GM12878 (cell line): ENCODE measurements around the gene WNT11. TPM values are rescaled to one million over a fixed set of nuclear protein-coding genes. Genes with fewer than 3 reads are reported as not detected.

Experiments used
- ATAC-seq: fragments of 200-7000 bp; cut with Tn5 transposase; 3 replicates; pipeline ENCODE4 v1.9.1; 2020; ENCODE audit warnings: mild to moderate bottlenecking, moderate library complexity
- BruUV-seq: library from RNA; stranded (reverse); fragments of 400-500 nt; replicated peaks from 2 replicates; lab custom pipeline; 2021; lab: Mats Ljungman, UMichigan
- CTCF ChIA-PET: fragments of 300-600 bp; sonication (Branson Sonifier 250); formaldehyde crosslinking; extraction: SDS; loops from one replicate; lab custom pipeline; 2021; ENCODE audit warnings: inconsistent platforms; lab: Yijun Ruan, JAX
- POLR2A ChIA-PET: fragments of 350-600 bp; formaldehyde crosslinking; extraction: SDS; loops from one replicate; lab custom pipeline; 2021; ENCODE audit warnings: inconsistent platforms; lab: Charles Lee
- RAD21 ChIA-PET: fragments of 300-600 bp; sonication (Branson Sonifier 250); formaldehyde crosslinking; loops from one replicate; lab custom pipeline; 2023; ENCODE audit warnings: antibody characterized with exemption; ENCODE audit not compliant: unreplicated experiment; lab: Charles Lee
- SMC1A ChIA-PET: fragments of 300-600 bp; sonication (Branson Sonifier 250); formaldehyde crosslinking; loops from one replicate; lab custom pipeline; 2023; ENCODE audit not compliant: unreplicated experiment, uncharacterized antibody; lab: Charles Lee
- DNase-seq: peaks from one replicate; pipeline ENCODE4 v3.0.0-alpha.2; 2011; ENCODE audit warnings: low read depth, low spot score
- FAIRE-seq: peaks from 3 replicates; lab custom pipeline; 2011; peaks lifted over from hg19 to GRCh38; lab: Jason Lieb, UNC
- H2AFZ ChIP-seq: 2 replicates; pipeline ENCODE4 v1.6.0; 2011; ENCODE audit warnings: low read depth, low read length, control low read depth; ENCODE audit not compliant: control insufficient read depth
- H3K27ac ChIP-seq: 2 replicates; pipeline ENCODE4 v1.5.1; 2011; ENCODE audit warnings: control low read depth; ENCODE audit not compliant: control insufficient read depth, insufficient read depth
- H3K27me3 ChIP-seq, 2 experiments: replicated peaks in 1 of 2; 2 replicates each; pipeline versions ENCODE4 v1.6.0 to v1.6.1; 2011; ENCODE audit warnings: low read length in 1 of 2; ENCODE audit not compliant: control insufficient read depth in 2 of 2, insufficient read depth in 2 of 2
- H3K36me3 ChIP-seq, 2 experiments: 2 replicates each; pipeline ENCODE4 v1.5.1; 2011; ENCODE audit warnings: low read length in 1 of 2; ENCODE audit not compliant: control insufficient read depth in 2 of 2, insufficient read depth in 2 of 2
- H3K4me1 ChIP-seq: 2 replicates; pipeline ENCODE4 v1.6.1; 2011; ENCODE audit warnings: mild to moderate bottlenecking, low read length, moderate library complexity, mixed read lengths; ENCODE audit not compliant: control insufficient read depth, insufficient read depth
- H3K4me2 ChIP-seq: 2 replicates; pipeline ENCODE4 v1.6.0; 2011; ENCODE audit warnings: control low read depth; ENCODE audit not compliant: control insufficient read depth, insufficient read depth
- H3K4me3 ChIP-seq: fragments of 200-600 bp; sonication (generic); 2 replicates; pipeline ENCODE4 v1.5.1; 2016
- H3K79me2 ChIP-seq: 2 replicates; pipeline ENCODE4 v1.6.0; 2011; ENCODE audit warnings: low read length; ENCODE audit not compliant: control insufficient read depth, insufficient read depth
- H3K9ac ChIP-seq: 2 replicates; pipeline ENCODE4 v1.8.0; 2011; ENCODE audit warnings: low read length, control low read depth, mixed read lengths; ENCODE audit not compliant: control insufficient read depth, insufficient read depth
- H3K9me3 ChIP-seq: replicated peaks from 3 replicates; pipeline ENCODE4 v1.5.1; 2011; ENCODE audit warnings: mild to moderate bottlenecking, low read length; ENCODE audit not compliant: control insufficient read depth, insufficient read depth
- H4K20me1 ChIP-seq: 2 replicates; pipeline ENCODE4 v1.6.0; 2011; ENCODE audit not compliant: control insufficient read depth, insufficient read depth
- ATF3 ChIP-seq: IDR thresholded peaks from 2 replicates; pipeline ENCODE4 v1.6.1; 2011; ENCODE audit warnings: low read depth, mild to moderate bottlenecking, low read length, moderate library complexity, borderline replicate concordance; ENCODE audit errors: extremely low read depth
- CBX3 ChIP-seq: fragments of 200-600 bp; sonication (generic); IDR thresholded peaks from 2 replicates; pipeline ENCODE4 v1.6.1; 2016; ENCODE audit warnings: low read depth, borderline replicate concordance
- CHD2 ChIP-seq: IDR thresholded peaks from 2 replicates; pipeline ENCODE4 v1.6.1; 2011; ENCODE audit warnings: low read depth, low read length, improper control_type of control experiment, borderline replicate concordance
- JUNB ChIP-seq: IDR thresholded peaks from 2 replicates; pipeline ENCODE4 v1.6.1; 2016; ENCODE audit warnings: antibody characterized with exemption, mild to moderate bottlenecking
- NFIC ChIP-seq: IDR thresholded peaks from 2 replicates; pipeline ENCODE4 v1.6.1; 2012; ENCODE audit warnings: low read depth, mild to moderate bottlenecking, inconsistent platforms, low read length, moderate library complexity
- NR2C2 ChIP-seq: IDR thresholded peaks from 2 replicates; pipeline ENCODE4 v1.6.1; 2011; ENCODE audit warnings: borderline replicate concordance, low read depth; ENCODE audit not compliant: control insufficient read depth, insufficient read length
- RAD51 ChIP-seq: fragments of 450-650 bp; IDR thresholded peaks from 2 replicates; pipeline ENCODE4 v1.6.1; 2016; ENCODE audit warnings: moderate library complexity, mild to moderate bottlenecking, inconsistent platforms
- RB1 ChIP-seq: fragments of 450-650 bp; formaldehyde crosslinking; IDR thresholded peaks from 2 replicates; pipeline ENCODE4 v1.6.1; 2017; ENCODE audit warnings: mild to moderate bottlenecking, borderline replicate concordance
- RELB ChIP-seq: fragments of 450-650 bp; IDR thresholded peaks from 2 replicates; pipeline ENCODE4 v1.6.1; 2017; ENCODE audit warnings: low read depth, mild to moderate bottlenecking, moderate library complexity
- SMAD1 ChIP-seq: fragments of 450-650 bp; IDR thresholded peaks from 2 replicates; pipeline ENCODE4 v1.6.1; 2018; ENCODE audit warnings: mild to moderate bottlenecking, low read depth; ENCODE audit not compliant: partially characterized antibody
- SMC3 ChIP-seq: IDR thresholded peaks from 2 replicates; pipeline ENCODE4 v1.6.1; 2011; ENCODE audit warnings: low read length, improper control_type of control experiment, borderline replicate concordance
- SPI1 ChIP-seq: IDR thresholded peaks from 2 replicates; pipeline ENCODE4 v1.6.1; 2011; ENCODE audit warnings: low read depth, mild to moderate bottlenecking, low read length, moderate library complexity, borderline replicate concordance; ENCODE audit not compliant: insufficient read depth
- TAF1 ChIP-seq: IDR thresholded peaks from 2 replicates; pipeline ENCODE4 v1.6.1; 2011; ENCODE audit warnings: mild to moderate bottlenecking, low read depth, low read length, borderline replicate concordance
- ZNF274 ChIP-seq: IDR thresholded peaks from one replicate; pipeline ENCODE4 v1.8.0; 2011; ENCODE audit not compliant: insufficient read length, insufficient read depth
- WGBS: methylation state at CpG from one replicate; pipeline ENCODE4 v1.1.6; 2016; ENCODE audit warnings: low lambda C conversion rate; ENCODE audit not compliant: insufficient replicate concordance, insufficient coverage; ENCODE audit errors: missing lambda C conversion rate; 5-methylcytosine and 5-hydroxymethylcytosine counted together
- in situ Hi-C: fragments of 300-500 bp; cut with MboI; formaldehyde crosslinking; loops from 9 replicates; pipeline ENCODE4 v1.14.3; 2018; ENCODE audit warnings: mixed read lengths
- intact Hi-C: fragments of 100-400 bp; cut with micrococcal nuclease; formaldehyde crosslinking; loops from one replicate; pipeline ENCODE4 v1.14.2; 2022; ENCODE audit not compliant: unreplicated experiment
- polyA plus RNA-seq, 11 experiments: library from polyadenylated mRNA; depleted of rRNA in 4 of 11; unstranded in 6 of 11; stranded (reverse) in 5 of 11; fragments of >200 nt; fragmentation: Nextera tagmentation in 4 of 11; fragmentation: Illumina TruSeq in 1 of 11; extraction: Ambion mirVana in 4 of 11; extraction: Trizol in 1 of 11; gene quantifications; 1 replicate in 1 of 11; 2 replicates in 10 of 11; pipeline versions ENCODE4 v1.2.1 to v1.2.3, GENCODE V29; 2011 to 2016; ENCODE audit warnings: inconsistent platforms in 2 of 11, missing spikeins in 2 of 11, low read depth in 1 of 11
- total RNA-seq, 4 experiments: library from RNA; depleted of rRNA in 3 of 4; stranded (reverse); fragments of >200 nt in 3 of 4; fragmentation: Illumina TruSeq in 1 of 4; extraction: Trizol in 1 of 4; gene quantifications; 2 replicates each; pipeline versions ENCODE4 v1.2.1 to v1.2.3, GENCODE V29; 2013 to 2021

WNT11 gene
- total and polyA plus RNA-seq, 10 of the 15 experiments (the other 5 are each of a cell fraction or from before 2014, with no cell fraction given): 0.05 to 0.19 TPM; not detected in 8

- in situ Hi-C loops: no loop called here
- no peak overlapping the region for H3K4me2 ChIP-seq
- CTCF ChIA-PET: interaction anchor here (0.8 to 1.1 kb wide), 2 partner anchors 49 to 285 kb away, joined by 3 to 4 read pairs; no protein-coding TSS in a partner anchor
- RAD21 ChIA-PET: no interaction called here
- no peaks in the 10 kb centered on the region; a peak in 1 of 4 replicates for H3K27me3 ChIP-seq
- no peak overlapping the region for H3K4me3 ChIP-seq
- H4K20me1 ChIP-seq: no peaks in the 10 kb centered on the region
- peaks cover 1% of the 10 kb centered on the region for H3K4me1 ChIP-seq
- H3K27ac ChIP-seq: no peak overlapping the region
- SMC1A ChIA-PET: interaction anchor here (1.5 kb wide), 1 partner anchor 49 kb away, joined by 4 read pairs; no protein-coding TSS in a partner anchor
- no peak overlapping the region for H3K9ac ChIP-seq
- TF ChIP-seq SPI1: no peak
- TF ChIP-seq TAF1: no peak
- TF ChIP-seq CHD2: no peak
- TF ChIP-seq ATF3: no peak
- TF ChIP-seq RELB: no peak
- no peak for TF ChIP-seq NR2C2
- TF ChIP-seq JUNB: no peak
- TF ChIP-seq CBX3: no peak
- TF ChIP-seq ZNF274: no peak
- TF ChIP-seq SMAD1: no peak
- TF ChIP-seq RB1: no peak
- no peak for TF ChIP-seq RAD51
- no peak for TF ChIP-seq NFIC
- TF ChIP-seq SMC3: no peak
- POLR2A ChIA-PET: no interaction called here
- ATAC-seq: no peak
- 62% methylated on average over 24 of the region's 24 CpGs for WGBS
- intact Hi-C loops: no loop called here
- no TSS peak for BruUV-seq
- FAIRE-seq: no peak
- no peaks in the 10 kb centered on the region for H3K79me2 ChIP-seq
- no peak overlapping the region for H2AFZ ChIP-seq
- no peak for DNase-seq
- no peaks in the 10 kb centered on the region for H3K9me3 ChIP-seq
- H3K36me3 ChIP-seq: no peaks in the 10 kb centered on the region
These were observed 47.7 kb downstream of the WNT11 start for GRCh38 chr11:76158394-76159302.
